Measurements from ENCODE around the gene NTSR1. TPM values are rescaled to one million over a fixed set of nuclear protein-coding genes. Genes with fewer than 3 reads are reported as not detected.

Gene NTSR1
- total RNA-seq, 6 experiments from 2014 or later: 0.04 to 0.74 (median 0.09) TPM; not detected in 2

DNA sequence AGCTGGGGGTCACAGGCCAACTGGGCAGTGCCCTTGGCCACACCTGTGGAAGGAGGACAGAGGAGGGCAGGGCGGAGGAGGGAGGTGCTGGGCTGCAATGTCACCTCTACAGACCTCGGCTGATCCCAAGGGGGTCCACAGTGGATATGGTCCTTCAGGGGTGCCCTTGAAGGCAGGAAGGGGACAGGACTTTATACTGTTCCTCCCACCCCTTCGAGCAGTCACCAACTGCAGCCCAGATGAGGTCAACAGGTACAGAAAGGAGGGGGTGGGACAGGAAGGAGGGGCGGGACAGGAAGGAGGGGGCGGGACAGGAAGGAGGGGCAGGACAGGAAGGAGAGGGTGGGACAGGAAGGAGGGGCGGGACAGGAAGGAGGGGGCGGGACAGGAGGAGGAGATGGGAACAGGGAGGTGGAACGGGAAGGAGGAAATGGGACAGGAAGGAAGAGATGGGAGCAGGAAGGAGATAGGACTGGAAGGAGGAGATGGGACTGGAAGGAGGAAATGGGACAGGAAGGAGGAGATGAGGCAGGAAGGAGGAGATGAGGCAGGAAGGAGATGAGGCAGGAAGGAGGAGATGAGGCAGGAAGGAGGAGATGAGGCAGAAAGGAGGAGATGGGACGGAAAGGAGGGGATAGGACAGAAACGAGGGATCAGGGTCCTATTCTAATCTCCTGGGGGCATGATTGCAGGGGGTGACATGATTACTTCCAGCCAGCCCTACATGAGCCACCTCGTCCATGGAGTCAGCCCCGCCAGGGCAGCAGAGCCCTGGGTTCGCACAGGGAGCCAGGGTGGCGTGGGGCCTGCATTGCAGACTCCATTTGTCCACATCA lies 68.3 kb downstream of the NTSR1 start:
- H3K4me3 ChIP-seq: peak overlapping the region in 2 of 3 donors; percentile 42 to 48
- ATAC-seq (peak; percentile 43 to 72 (median 62)), DNase-seq (peak in 2 of 3 donors; percentile 56 to 82)
- no peaks in the 10 kb centered on the region for H3K9me3 ChIP-seq
- peak overlapping the region in 2 of 3 donors; percentile 73 to 91 for H3K27ac ChIP-seq
- intact Hi-C loops (cut with DNase I): no loop called here
- no peaks in the 10 kb centered on the region for H3K36me3 ChIP-seq
- H3K4me1 ChIP-seq: peaks cover 0 to 32% (median 12%) of the 10 kb centered on the region in 4 donors
- peak; percentile 76 for TF ChIP-seq POLR2A (IDR thresholded peaks at IDR 0.05)
- TF ChIP-seq, protein P1, sequence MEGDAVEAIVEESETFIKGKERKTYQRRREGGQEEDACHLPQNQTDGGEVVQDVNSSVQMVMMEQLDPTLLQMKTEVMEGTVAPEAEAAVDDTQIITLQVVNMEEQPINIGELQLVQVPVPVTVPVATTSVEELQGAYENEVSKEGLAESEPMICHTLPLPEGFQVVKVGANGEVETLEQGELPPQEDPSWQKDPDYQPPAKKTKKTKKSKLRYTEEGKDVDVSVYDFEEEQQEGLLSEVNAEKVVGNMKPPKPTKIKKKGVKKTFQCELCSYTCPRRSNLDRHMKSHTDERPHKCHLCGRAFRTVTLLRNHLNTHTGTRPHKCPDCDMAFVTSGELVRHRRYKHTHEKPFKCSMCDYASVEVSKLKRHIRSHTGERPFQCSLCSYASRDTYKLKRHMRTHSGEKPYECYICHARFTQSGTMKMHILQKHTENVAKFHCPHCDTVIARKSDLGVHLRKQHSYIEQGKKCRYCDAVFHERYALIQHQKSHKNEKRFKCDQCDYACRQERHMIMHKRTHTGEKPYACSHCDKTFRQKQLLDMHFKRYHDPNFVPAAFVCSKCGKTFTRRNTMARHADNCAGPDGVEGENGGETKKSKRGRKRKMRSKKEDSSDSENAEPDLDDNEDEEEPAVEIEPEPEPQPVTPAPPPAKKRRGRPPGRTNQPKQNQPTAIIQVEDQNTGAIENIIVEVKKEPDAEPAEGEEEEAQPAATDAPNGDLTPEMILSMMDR (IDR thresholded peaks at IDR 0.05): no peak
- no peaks in the 10 kb centered on the region for H3K27me3 ChIP-seq
- 24% methylated on average over 9 of the region's 14 CpGs for WGBS (ENCODE audit: insufficient coverage, low coverage, low lambda C conversion rate, missing lambda C conversion rate)

DNA sequence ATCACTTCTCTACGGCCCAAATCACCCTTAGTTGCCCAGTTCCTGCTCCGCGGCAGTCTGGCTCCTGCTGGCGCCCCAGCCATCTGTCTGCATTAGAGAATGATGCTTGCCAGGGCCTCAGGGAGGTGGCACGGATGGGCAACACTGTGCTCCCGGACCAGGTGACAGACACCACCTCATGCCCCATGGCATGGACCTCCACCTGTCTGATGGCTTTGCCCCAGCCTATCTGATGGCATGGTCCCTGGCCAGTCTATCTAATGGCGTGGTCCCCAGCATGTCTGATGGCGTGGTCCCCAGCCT lies 68.8 kb downstream of the NTSR1 start:
- DNase-seq: no peak
- H3K9me3 ChIP-seq: no peaks in the 10 kb centered on the region
- ATAC-seq: no peak
- WGBS (ENCODE audit: insufficient coverage, low coverage, low lambda C conversion rate, missing lambda C conversion rate): no CpG with 5 or more reads among the region's 8 CpGs
- peaks cover 0 to 26% (median 9%) of the 10 kb centered on the region in 4 donors for H3K4me1 ChIP-seq
- TF ChIP-seq, protein P1 (IDR thresholded peaks at IDR 0.05): no peak
- TF ChIP-seq POLR2A (IDR thresholded peaks at IDR 0.05): no peak
- intact Hi-C loops (cut with DNase I): no loop called here
- H3K4me3 ChIP-seq: no peak overlapping the region
- no peak overlapping the region for H3K27ac ChIP-seq
- H3K36me3 ChIP-seq: no peaks in the 10 kb centered on the region
- no peaks in the 10 kb centered on the region for H3K27me3 ChIP-seq

DNA sequence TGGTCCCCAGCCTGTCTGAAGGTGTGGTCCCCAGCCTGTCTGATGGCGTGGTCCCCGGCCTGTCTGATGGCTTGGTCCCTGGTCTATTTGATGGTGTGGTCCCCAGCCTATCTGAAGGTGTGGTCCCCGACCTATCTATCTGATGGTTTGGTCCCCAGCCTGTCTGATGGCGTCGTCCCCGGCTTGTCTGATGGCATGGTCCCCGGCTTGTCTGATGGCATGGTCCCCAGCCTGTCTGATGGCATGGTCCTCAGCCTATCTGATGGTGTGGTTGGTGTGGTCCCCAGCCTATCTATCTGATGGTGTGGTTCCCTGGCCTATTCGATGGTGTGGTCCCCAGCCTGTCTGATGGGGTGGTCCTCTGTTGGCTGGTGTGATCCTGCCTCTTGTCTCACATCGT lies 69.4 kb downstream of the NTSR1 start:
- intact Hi-C loops (cut with DNase I): no loop called here
- DNase-seq (no peak), ATAC-seq (no peak)
- Histone ChIP-seq H3K36me3 (no peaks in the 10 kb centered on the region), H3K4me3 (no peak overlapping the region), H3K27me3 (no peaks in the 10 kb centered on the region), H3K27ac (no peak overlapping the region), H3K4me1 (peaks cover 0 to 21% (median 6%) of the 10 kb centered on the region in 4 donors), H3K9me3 (no peaks in the 10 kb centered on the region)
- TF ChIP-seq POLR2A (IDR thresholded peaks at IDR 0.05): no peak
- TF ChIP-seq, protein P1 (IDR thresholded peaks at IDR 0.05): no peak
- 100% methylated on average over 1 of the region's 9 CpGs for WGBS (ENCODE audit: insufficient coverage, low coverage, low lambda C conversion rate, missing lambda C conversion rate)

DNA sequence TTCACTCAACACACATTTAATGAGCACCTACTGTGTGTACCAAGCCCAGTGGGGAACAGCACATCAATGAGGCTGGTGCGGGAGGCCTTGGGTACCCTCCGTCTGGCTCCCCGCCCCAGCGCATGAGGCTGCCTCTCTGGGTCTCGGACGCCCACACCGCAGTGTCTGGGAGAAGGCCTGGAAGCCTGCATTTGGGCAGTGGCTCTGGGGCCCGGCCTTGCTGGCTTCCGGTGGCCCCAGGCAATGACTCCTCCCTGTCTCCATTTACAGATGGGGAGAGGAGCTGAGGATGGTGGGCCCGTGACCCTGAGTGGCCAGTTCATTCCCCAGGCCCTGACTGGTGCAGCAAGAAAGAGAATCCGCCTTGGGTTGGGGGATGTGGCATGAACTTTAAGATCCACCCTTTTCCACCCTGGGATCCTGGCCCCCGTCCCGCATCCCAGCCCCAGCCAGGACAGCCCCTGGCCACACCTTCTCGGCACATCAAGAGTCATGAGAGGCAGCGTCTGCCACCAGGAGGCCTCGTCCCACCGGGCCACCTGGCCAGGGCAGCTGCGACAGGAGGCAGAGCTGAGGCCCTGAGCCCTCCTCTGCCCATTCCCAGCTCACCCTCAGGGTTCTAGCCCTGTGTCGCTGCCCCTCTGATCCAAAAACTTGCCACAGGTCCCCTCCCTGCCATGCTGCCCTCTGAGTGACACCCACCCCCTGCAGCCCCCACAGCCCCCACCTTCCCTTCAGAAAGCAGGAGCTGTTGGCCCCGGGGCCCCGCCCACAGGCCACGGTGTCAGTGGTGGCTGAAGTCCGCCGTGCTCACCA lies 70.2 kb downstream of the NTSR1 start:
- no CpG with 5 or more reads among the region's 24 CpGs for WGBS (ENCODE audit: insufficient coverage, low coverage, low lambda C conversion rate, missing lambda C conversion rate)
- ATAC-seq (no peak), DNase-seq (no peak)
- Histone ChIP-seq H3K36me3 (no peaks in the 10 kb centered on the region), H3K4me3 (no peak overlapping the region), H3K27me3 (no peaks in the 10 kb centered on the region), H3K9me3 (no peaks in the 10 kb centered on the region), H3K27ac (no peak overlapping the region), H3K4me1 (peaks cover 0 to 15% (median 3%) of the 10 kb centered on the region in 4 donors)
- intact Hi-C loops (cut with DNase I): no loop called here
- no peak for TF ChIP-seq POLR2A (IDR thresholded peaks at IDR 0.05)
- TF ChIP-seq, protein P1 (IDR thresholded peaks at IDR 0.05): no peak

All from right lobe of liver (tissue), 6 donors.